ENCODE data around the gene ASXL2. TPM values are rescaled to one million over a fixed set of nuclear protein-coding genes. Genes with fewer than 3 reads are reported as not detected.

The ASXL2 gene
- polyA plus RNA-seq, 1 donor from 2014 or later: 2.9 TPM

GRCh38 chr2:25710750-25711149 lies 167.5 kb downstream of the ASXL2 start:
- no peak overlapping the region for H3K27ac ChIP-seq (ENCODE audit: low read length)
- H3F3A ChIP-seq (ENCODE audit: insufficient read depth, low read length, poor library complexity, severe bottlenecking): no peaks in the 10 kb centered on the region
- no peak overlapping the region for H3K4me2 ChIP-seq (ENCODE audit: low read length)
- H3K27me3 ChIP-seq (ENCODE audit: insufficient read depth, low read depth, low read length): no peaks in the 10 kb centered on the region
- no peaks in the 10 kb centered on the region for H4K20me1 ChIP-seq (ENCODE audit: insufficient read depth)
- TF ChIP-seq CTCF (IDR thresholded peaks at IDR 0.05; ENCODE audit: poor library complexity, severe bottlenecking) (no peak), EZH2 (IDR thresholded peaks at IDR 0.05; ENCODE audit: borderline replicate concordance, insufficient read depth, low read length, poor library complexity, severe bottlenecking) (no peak), REST (IDR thresholded peaks at IDR 0.05; ENCODE audit: borderline replicate concordance) (no peak), TAF1 (IDR thresholded peaks at IDR 0.05; ENCODE audit: low read depth) (no peak), POLR2AphosphoS5 (IDR thresholded peaks at IDR 0.05) (no peak), MXI1 (conservative IDR thresholded peaks at IDR 0.05; ENCODE audit: poor library complexity, severe bottlenecking) (no peak), SMC3 (conservative IDR thresholded peaks at IDR 0.05; ENCODE audit: poor library complexity) (no peak), RAD21 (conservative IDR thresholded peaks at IDR 0.05) (no peak), EP300 (conservative IDR thresholded peaks at IDR 0.05; ENCODE audit: poor library complexity, severe bottlenecking) (no peak)
- no peaks in the 10 kb centered on the region for H3K36me3 ChIP-seq (ENCODE audit: insufficient read depth, low read length)
- H2AFZ ChIP-seq (ENCODE audit: low read depth, low read length): no peak overlapping the region
- no peaks in the 10 kb centered on the region for H3K9me3 ChIP-seq (ENCODE audit: low read length)
- H3K79me2 ChIP-seq (replicated peaks; ENCODE audit: insufficient read depth, low read length): no peaks in the 10 kb centered on the region
- no peak overlapping the region for H3K4me3 ChIP-seq (ENCODE audit: low read length)
- no peak overlapping the region for H3K9ac ChIP-seq (ENCODE audit: low read length)
- no peaks in the 10 kb centered on the region for H3K9me2 ChIP-seq (ENCODE audit: insufficient read depth, low read length)

- Histone ChIP-seq H4K20me1 (ENCODE audit: insufficient read depth) (no peaks in the 10 kb centered on the region), H3K9me2 (ENCODE audit: insufficient read depth, low read length) (no peaks in the 10 kb centered on the region), H3K27me3 (ENCODE audit: insufficient read depth, low read depth, low read length) (no peaks in the 10 kb centered on the region), H3F3A (ENCODE audit: insufficient read depth, low read length, poor library complexity, severe bottlenecking) (no peaks in the 10 kb centered on the region), H3K27ac (ENCODE audit: low read length) (no peak overlapping the region), H3K4me3 (ENCODE audit: low read length) (no peak overlapping the region), H3K36me3 (ENCODE audit: insufficient read depth, low read length) (no peaks in the 10 kb centered on the region), H3K4me2 (ENCODE audit: low read length) (no peak overlapping the region), H3K79me2 (replicated peaks; ENCODE audit: insufficient read depth, low read length) (no peaks in the 10 kb centered on the region), H3K9ac (ENCODE audit: low read length) (no peak overlapping the region), H2AFZ (ENCODE audit: low read depth, low read length) (no peak overlapping the region), H3K9me3 (ENCODE audit: low read length) (no peaks in the 10 kb centered on the region)
- TF ChIP-seq RAD21 (conservative IDR thresholded peaks at IDR 0.05): no peak
- TF ChIP-seq EP300 (conservative IDR thresholded peaks at IDR 0.05; ENCODE audit: poor library complexity, severe bottlenecking): no peak
- no peak for TF ChIP-seq MXI1 (conservative IDR thresholded peaks at IDR 0.05; ENCODE audit: poor library complexity, severe bottlenecking)
- TF ChIP-seq CTCF (IDR thresholded peaks at IDR 0.05; ENCODE audit: poor library complexity, severe bottlenecking): no peak
- no peak for TF ChIP-seq REST (IDR thresholded peaks at IDR 0.05; ENCODE audit: borderline replicate concordance)
- TF ChIP-seq SMC3 (conservative IDR thresholded peaks at IDR 0.05; ENCODE audit: poor library complexity): no peak
- no peak for TF ChIP-seq TAF1 (IDR thresholded peaks at IDR 0.05; ENCODE audit: low read depth)
- no peak for TF ChIP-seq EZH2 (IDR thresholded peaks at IDR 0.05; ENCODE audit: borderline replicate concordance, insufficient read depth, low read length, poor library complexity, severe bottlenecking)
Measured at GRCh38 chr2:25709349-25709748, 168.9 kb downstream of the ASXL2 start.

Measured in neural cell (in vitro differentiated cells).